Effector memory CD8-positive, alpha-beta T cell (primary cell): ENCODE measurements around the gene CD2.
"Not testable (repeated sequence)": the region's sequence is repeated elsewhere in the genome, so short reads cannot be mapped to it uniquely, and the experiment has no call there.

Source experiments
- ATAC-seq: fragments of 150-1000 bp; cut with Tn5 transposase; replicated peaks from 2 replicates; pipeline ENCODE4 v1.10.0; 2021; ENCODE audit warnings: mild to moderate bottlenecking, moderate library complexity
- DNase-seq, 3 experiments: peaks; one replicate each; pipeline ENCODE4 v3.0.0; 2021
- H3K27ac Mint-ChIP-seq, 2 donors: one replicate each; pipeline ENCODE4 v1.8.0; 2022; ENCODE audit warnings: mild to moderate bottlenecking in 2 of 2, mixed read lengths in 2 of 2, moderate library complexity in 2 of 2
- H3K27me3 Mint-ChIP-seq, 2 donors: one replicate each; pipeline ENCODE4 v1.8.0; 2022; ENCODE audit warnings: mixed read lengths in 2 of 2
- H3K36me3 Mint-ChIP-seq: one replicate; pipeline ENCODE4 v1.8.0; 2022; ENCODE audit warnings: mild to moderate bottlenecking, moderate library complexity, mixed read lengths; ENCODE audit not compliant: insufficient read depth
- H3K4me1 Mint-ChIP-seq, 2 donors: one replicate each; pipeline ENCODE4 v1.8.0; 2022; ENCODE audit warnings: low read depth in 2 of 2, mixed read lengths in 2 of 2
- H3K4me3 Mint-ChIP-seq, 2 donors: one replicate each; pipeline ENCODE4 v1.8.0; 2022; ENCODE audit warnings: mild to moderate bottlenecking in 2 of 2, mixed read lengths in 2 of 2, moderate library complexity in 2 of 2
- H3K9me3 Mint-ChIP-seq, 2 donors: one replicate each; pipeline ENCODE4 v1.8.0; 2022; ENCODE audit warnings: mixed read lengths in 2 of 2

CD2 gene

GRCh38 chr1:116756092-116756491 is 1.9 kb downstream of the CD2 start:
- peak; percentile 14 for ATAC-seq
- Mint-ChIP-seq H3K36me3 (peaks cover 63% of the 10 kb centered on the region), H3K27ac (peak overlapping the region; percentile 96 to 97), H3K4me1 (peaks cover 34 to 47% of the 10 kb centered on the region in 2 donors), H3K4me3 (peak overlapping the region; percentile 91 to 99)
- not testable (repeated sequence) for H3K27me3 Mint-ChIP-seq, H3K9me3 Mint-ChIP-seq, DNase-seq

- not testable (repeated sequence) for DNase-seq, H3K9me3 Mint-ChIP-seq, H3K27me3 Mint-ChIP-seq
- Mint-ChIP-seq H3K4me3 (peak overlapping the region; percentile 91 to 99), H3K36me3 (peaks cover 86% of the 10 kb centered on the region), H3K27ac (peak overlapping the region; percentile 96 to 97), H3K4me1 (peaks cover 46 to 62% of the 10 kb centered on the region in 2 donors)
- peak; percentile 11 for ATAC-seq
Measured at GRCh38 chr1:116758456-116758815, 4.2 kb downstream of the CD2 start.

GRCh38 chr1:116759636-116760035 is 5.4 kb downstream of the CD2 start:
- Mint-ChIP-seq H3K36me3 (peaks cover 91% of the 10 kb centered on the region), H3K27me3 (no peaks in the 10 kb centered on the region), H3K27ac (peak overlapping the region; percentile 96 to 97), H3K4me3 (peak overlapping the region; percentile 91 to 99), H3K9me3 (no peaks in the 10 kb centered on the region), H3K4me1 (peaks cover 54 to 62% of the 10 kb centered on the region in 2 donors)
- ATAC-seq, result no peak
- DNase-seq, result no peak

- Mint-ChIP-seq H3K9me3 (no peaks in the 10 kb centered on the region), H3K36me3 (peaks cover 91% of the 10 kb centered on the region), H3K4me1 (peaks cover 57 to 63% of the 10 kb centered on the region in 2 donors), H3K4me3 (peak overlapping the region; percentile 91 to 99), H3K27me3 (no peaks in the 10 kb centered on the region), H3K27ac (peak overlapping the region; percentile 96 to 97)
- ATAC-seq, result no peak
- DNase-seq, result no peak
Measured at GRCh38 chr1:116760487-116760886, 6.3 kb downstream of the CD2 start.

- H3K27me3 Mint-ChIP-seq, result no peaks in the 10 kb centered on the region
- no peaks in the 10 kb centered on the region for H3K9me3 Mint-ChIP-seq
- DNase-seq (no peak), ATAC-seq (no peak)
- H3K4me1 Mint-ChIP-seq, result peaks cover 62 to 66% of the 10 kb centered on the region in 2 donors
- peak overlapping the region; percentile 96 to 97 for H3K27ac Mint-ChIP-seq
- H3K4me3 Mint-ChIP-seq, result peak overlapping the region; percentile 91 to 99
- peaks cover 95% of the 10 kb centered on the region for H3K36me3 Mint-ChIP-seq
Measured at GRCh38 chr1:116760996-116761665, 6.9 kb downstream of the CD2 start.

GRCh38 chr1:116762281-116762680 is 8.1 kb downstream of the CD2 start:
- Mint-ChIP-seq H3K36me3 (peaks cover 95% of the 10 kb centered on the region), H3K4me1 (peaks cover 72 to 74% of the 10 kb centered on the region in 2 donors), H3K9me3 (no peaks in the 10 kb centered on the region), H3K27ac (peak overlapping the region; percentile 96 to 97), H3K27me3 (no peaks in the 10 kb centered on the region), H3K4me3 (peak overlapping the region; percentile 84 to 99)
- no peak for DNase-seq
- no peak for ATAC-seq

GRCh38 chr1:116762781-116763115 is 8.5 kb downstream of the CD2 start:
- peaks cover 98% of the 10 kb centered on the region for H3K36me3 Mint-ChIP-seq
- ATAC-seq (no peak), DNase-seq (no peak)
- H3K9me3 Mint-ChIP-seq, result no peaks in the 10 kb centered on the region
- no peaks in the 10 kb centered on the region for H3K27me3 Mint-ChIP-seq
- peak overlapping the region; percentile 84 to 99 for H3K4me3 Mint-ChIP-seq
- H3K27ac Mint-ChIP-seq, result peak overlapping the region; percentile 96 to 97
- peaks cover 75 to 79% of the 10 kb centered on the region in 2 donors for H3K4me1 Mint-ChIP-seq

GRCh38 chr1:116763116-116763786 is 9.0 kb downstream of the CD2 start:
- Mint-ChIP-seq H3K36me3 (peaks cover 99% of the 10 kb centered on the region), H3K4me3 (peak overlapping the region; percentile 84 to 99)

GRCh38 chr1:116763787-116764465 is 9.7 kb downstream of the CD2 start:
- Mint-ChIP-seq H3K27me3 (no peaks in the 10 kb centered on the region), H3K27ac (peak overlapping the region; percentile 96 to 97), H3K36me3 (peaks cover 100% of the 10 kb centered on the region), H3K9me3 (no peaks in the 10 kb centered on the region), H3K4me1 (peaks cover 84 to 90% of the 10 kb centered on the region in 2 donors), H3K4me3 (peak overlapping the region; percentile 84 to 99)
- DNase-seq, result peak in 1 of 3 experiments; percentile 38
- peak; percentile 21 for ATAC-seq

More at GRCh38 chr1:116763116-116763786, 9.0 kb downstream of the CD2 start:
- H3K4me1 Mint-ChIP-seq, result peaks cover 80 to 84% of the 10 kb centered on the region in 2 donors
- DNase-seq (peak in 1 of 3 experiments; percentile 33), ATAC-seq (peak; percentile 35)
- H3K9me3 Mint-ChIP-seq, result no peaks in the 10 kb centered on the region
- no peaks in the 10 kb centered on the region for H3K27me3 Mint-ChIP-seq
- H3K27ac Mint-ChIP-seq, result peak overlapping the region; percentile 96 to 97

- peaks cover 84 to 90% of the 10 kb centered on the region in 2 donors for H3K4me1 Mint-ChIP-seq
- peaks cover 100% of the 10 kb centered on the region for H3K36me3 Mint-ChIP-seq
- DNase-seq, result peak in 1 of 3 experiments; percentile 31
- H3K9me3 Mint-ChIP-seq, result no peaks in the 10 kb centered on the region
- H3K27me3 Mint-ChIP-seq, result no peaks in the 10 kb centered on the region
- H3K4me3 Mint-ChIP-seq, result peak overlapping the region; percentile 84 to 99
- peak overlapping the region; percentile 96 to 97 for H3K27ac Mint-ChIP-seq
- ATAC-seq, result peak; percentile 60
Measured at GRCh38 chr1:116764466-116764898, 10.3 kb downstream of the CD2 start.

GRCh38 chr1:116764906-116765862 is 11.0 kb downstream of the CD2 start:
- H3K27me3 Mint-ChIP-seq, result no peaks in the 10 kb centered on the region
- DNase-seq (no peak), ATAC-seq (no peak)
- peaks cover 100% of the 10 kb centered on the region for H3K36me3 Mint-ChIP-seq
- no peaks in the 10 kb centered on the region for H3K9me3 Mint-ChIP-seq
- peaks cover 87 to 90% of the 10 kb centered on the region in 2 donors for H3K4me1 Mint-ChIP-seq
- H3K4me3 Mint-ChIP-seq, result peak overlapping the region; percentile 84 to 99
- H3K27ac Mint-ChIP-seq, result peak overlapping the region; percentile 96 to 97

- Mint-ChIP-seq H3K4me3 (peak overlapping the region; percentile 64 to 74), H3K27ac (peak overlapping the region; percentile 96 to 97), H3K9me3 (no peaks in the 10 kb centered on the region), H3K36me3 (peaks cover 97% of the 10 kb centered on the region), H3K27me3 (no peaks in the 10 kb centered on the region), H3K4me1 (peaks cover 90 to 93% of the 10 kb centered on the region in 2 donors)
- DNase-seq, result no peak
- no peak for ATAC-seq
Measured at GRCh38 chr1:116765962-116766361, 11.7 kb downstream of the CD2 start.
